Measurements from ENCODE around the gene SPHK1. TPM values are rescaled to one million over a fixed set of nuclear protein-coding genes. Genes with fewer than 3 reads are reported as not detected.

The SPHK1 gene
- total and polyA plus RNA-seq, 4 donors: 3.3 to 14.5 (median 5.6) TPM

- Histone ChIP-seq H3K9me3 (ENCODE audit: control insufficient read depth, insufficient read depth, low read length) (no peaks in the 10 kb centered on the region), H3K4me1 (ENCODE audit: control insufficient read depth, insufficient read depth, low read length) (peaks cover 22% of the 10 kb centered on the region), H3K27ac (ENCODE audit: low read depth, low read length) (no peak overlapping the region), H3K27me3 (ENCODE audit: control insufficient read depth, insufficient read depth, low read length) (no peaks in the 10 kb centered on the region), H3K36me3 (ENCODE audit: control insufficient read depth, insufficient read depth, low read length) (peaks cover 32% of the 10 kb centered on the region), H3K4me3 (ENCODE audit: low read depth, low read length) (no peak overlapping the region)
- DNase-seq (ENCODE audit: low read depth in 4 of 6, low spot score in 6 of 6): no peak
- 97% methylated on average over 4 of the region's 5 CpGs for WGBS (ENCODE audit: insufficient coverage)
These were observed 33.9 kb upstream of the SPHK1 start for GRCh38 chr17:76350463-76350862.

GRCh38 chr17:76351526-76352071 is 32.8 kb upstream of the SPHK1 start:
- no peak for DNase-seq (ENCODE audit: low read depth in 4 of 6, low spot score in 6 of 6)
- no peaks in the 10 kb centered on the region for H3K27me3 ChIP-seq (ENCODE audit: control insufficient read depth, insufficient read depth, low read length)
- H3K36me3 ChIP-seq (ENCODE audit: control insufficient read depth, insufficient read depth, low read length): peaks cover 22% of the 10 kb centered on the region
- H3K4me3 ChIP-seq (ENCODE audit: low read depth, low read length): no peak overlapping the region
- no peak overlapping the region for H3K27ac ChIP-seq (ENCODE audit: low read depth, low read length)
- H3K9me3 ChIP-seq (ENCODE audit: control insufficient read depth, insufficient read depth, low read length): no peaks in the 10 kb centered on the region
- 90% methylated on average over 3 of the region's 9 CpGs for WGBS (ENCODE audit: insufficient coverage)
- peaks cover 22% of the 10 kb centered on the region for H3K4me1 ChIP-seq (ENCODE audit: control insufficient read depth, insufficient read depth, low read length)

GRCh38 chr17:76353004-76353598 is 31.3 kb upstream of the SPHK1 start:
- peak in 1 of 6 donors; percentile 21 for DNase-seq (ENCODE audit: low read depth in 4 of 6, low spot score in 6 of 6)
- under 1% methylated on average over 51 of the region's 51 CpGs for WGBS (ENCODE audit: insufficient coverage)

GRCh38 chr17:76353599-76354316 is 30.7 kb upstream of the SPHK1 start, which contains the start of gene PRPSAP1:
TSS of gene PRPSAP1 (minus strand) at chr17:76353916. CDS start at chr17:76353703, 213 bp downstream.
- WGBS (ENCODE audit: insufficient coverage): 0% methylated on average over 75 of the region's 75 CpGs
- Histone ChIP-seq H3K27ac (ENCODE audit: low read depth, low read length) (peak within 1 kb of the TSS; percentile 87), H3K9me3 (ENCODE audit: control insufficient read depth, insufficient read depth, low read length) (no peaks in the 10 kb centered on the region), H3K36me3 (ENCODE audit: control insufficient read depth, insufficient read depth, low read length) (peaks cover 11% of the 10 kb centered on the region), H3K27me3 (ENCODE audit: control insufficient read depth, insufficient read depth, low read length) (no peaks in the 10 kb centered on the region), H3K4me1 (ENCODE audit: control insufficient read depth, insufficient read depth, low read length) (peaks cover 22% of the 10 kb centered on the region), H3K4me3 (ENCODE audit: low read depth, low read length) (peak within 1 kb of the TSS; percentile 61)
- DNase-seq (ENCODE audit: low read depth in 4 of 6, low spot score in 6 of 6): peak; percentile 87 to 97 (median 92)

More at GRCh38 chr17:76353004-76353598, 31.3 kb upstream of the SPHK1 start:
- peak overlapping the region; percentile 69 for H3K27ac ChIP-seq (ENCODE audit: low read depth, low read length)
- H3K27me3 ChIP-seq (ENCODE audit: control insufficient read depth, insufficient read depth, low read length): no peaks in the 10 kb centered on the region
- no peaks in the 10 kb centered on the region for H3K9me3 ChIP-seq (ENCODE audit: control insufficient read depth, insufficient read depth, low read length)
- peaks cover 11% of the 10 kb centered on the region for H3K36me3 ChIP-seq (ENCODE audit: control insufficient read depth, insufficient read depth, low read length)
- peaks cover 22% of the 10 kb centered on the region for H3K4me1 ChIP-seq (ENCODE audit: control insufficient read depth, insufficient read depth, low read length)
- peak overlapping the region; percentile 61 for H3K4me3 ChIP-seq (ENCODE audit: low read depth, low read length)

- H3K4me1 ChIP-seq (ENCODE audit: control insufficient read depth, insufficient read depth, low read length): peaks cover 22% of the 10 kb centered on the region
- 0% methylated on average over 6 of the region's 18 CpGs for WGBS (ENCODE audit: insufficient coverage)
- H3K27me3 ChIP-seq (ENCODE audit: control insufficient read depth, insufficient read depth, low read length): no peaks in the 10 kb centered on the region
- peak overlapping the region; percentile 61 for H3K4me3 ChIP-seq (ENCODE audit: low read depth, low read length)
- H3K27ac ChIP-seq (ENCODE audit: low read depth, low read length): peak overlapping the region; percentile 87
- DNase-seq (ENCODE audit: low read depth in 4 of 6, low spot score in 6 of 6): no peak
- peaks cover 10% of the 10 kb centered on the region for H3K36me3 ChIP-seq (ENCODE audit: control insufficient read depth, insufficient read depth, low read length)
- H3K9me3 ChIP-seq (ENCODE audit: control insufficient read depth, insufficient read depth, low read length): no peaks in the 10 kb centered on the region
These were observed 30.1 kb upstream of the SPHK1 start for GRCh38 chr17:76354317-76354729.

- Histone ChIP-seq H3K4me1 (ENCODE audit: control insufficient read depth, insufficient read depth, low read length) (peaks cover 22% of the 10 kb centered on the region), H3K27me3 (ENCODE audit: control insufficient read depth, insufficient read depth, low read length) (no peaks in the 10 kb centered on the region), H3K27ac (ENCODE audit: low read depth, low read length) (no peak overlapping the region), H3K9me3 (ENCODE audit: control insufficient read depth, insufficient read depth, low read length) (no peaks in the 10 kb centered on the region), H3K36me3 (ENCODE audit: control insufficient read depth, insufficient read depth, low read length) (peaks cover 7% of the 10 kb centered on the region), H3K4me3 (ENCODE audit: low read depth, low read length) (peak overlapping the region; percentile 61)
- peak in 1 of 6 donors; percentile 32 for DNase-seq (ENCODE audit: low read depth in 4 of 6, low spot score in 6 of 6)
- 36% methylated on average over 2 of the region's 13 CpGs for WGBS (ENCODE audit: insufficient coverage)
These were observed 29.6 kb upstream of the SPHK1 start for GRCh38 chr17:76354747-76355310.

GRCh38 chr17:76356803-76357456 is 27.5 kb upstream of the SPHK1 start:
- H3K27ac ChIP-seq (ENCODE audit: low read depth, low read length): no peak overlapping the region
- 100% methylated on average over 1 of the region's 12 CpGs for WGBS (ENCODE audit: insufficient coverage)

GRCh38 chr17:76357597-76358158 is 26.7 kb upstream of the SPHK1 start:
- H3K27me3 ChIP-seq (ENCODE audit: control insufficient read depth, insufficient read depth, low read length): no peaks in the 10 kb centered on the region
- DNase-seq (ENCODE audit: low read depth in 4 of 6, low spot score in 6 of 6): no peak
- no peaks in the 10 kb centered on the region for H3K36me3 ChIP-seq (ENCODE audit: control insufficient read depth, insufficient read depth, low read length)
- peaks cover 22% of the 10 kb centered on the region for H3K4me1 ChIP-seq (ENCODE audit: control insufficient read depth, insufficient read depth, low read length)
- no peak overlapping the region for H3K4me3 ChIP-seq (ENCODE audit: low read depth, low read length)
- H3K27ac ChIP-seq (ENCODE audit: low read depth, low read length): no peak overlapping the region
- 81% methylated on average over 4 of the region's 6 CpGs for WGBS (ENCODE audit: insufficient coverage)
- H3K9me3 ChIP-seq (ENCODE audit: control insufficient read depth, insufficient read depth, low read length): no peaks in the 10 kb centered on the region

More at GRCh38 chr17:76356803-76357456, 27.5 kb upstream of the SPHK1 start:
- no peak for DNase-seq (ENCODE audit: low read depth in 4 of 6, low spot score in 6 of 6)
- Histone ChIP-seq H3K4me3 (ENCODE audit: low read depth, low read length) (no peak overlapping the region), H3K36me3 (ENCODE audit: control insufficient read depth, insufficient read depth, low read length) (no peaks in the 10 kb centered on the region), H3K27me3 (ENCODE audit: control insufficient read depth, insufficient read depth, low read length) (no peaks in the 10 kb centered on the region), H3K4me1 (ENCODE audit: control insufficient read depth, insufficient read depth, low read length) (peaks cover 25% of the 10 kb centered on the region), H3K9me3 (ENCODE audit: control insufficient read depth, insufficient read depth, low read length) (no peaks in the 10 kb centered on the region)

GRCh38 chr17:76359375-76359774 is 25.0 kb upstream of the SPHK1 start:
- Histone ChIP-seq H3K4me3 (ENCODE audit: low read depth, low read length) (no peak overlapping the region), H3K9me3 (ENCODE audit: control insufficient read depth, insufficient read depth, low read length) (no peaks in the 10 kb centered on the region), H3K27me3 (ENCODE audit: control insufficient read depth, insufficient read depth, low read length) (no peaks in the 10 kb centered on the region), H3K27ac (ENCODE audit: low read depth, low read length) (no peak overlapping the region), H3K36me3 (ENCODE audit: control insufficient read depth, insufficient read depth, low read length) (no peaks in the 10 kb centered on the region), H3K4me1 (ENCODE audit: control insufficient read depth, insufficient read depth, low read length) (peaks cover 15% of the 10 kb centered on the region)
- WGBS (ENCODE audit: insufficient coverage): 93% methylated on average over 4 of the region's 6 CpGs
- no peak for DNase-seq (ENCODE audit: low read depth in 4 of 6, low spot score in 6 of 6)
